ENCODE data around the gene NPPC.
"Not testable (repeated sequence)": the region's sequence is repeated elsewhere in the genome, so short reads cannot be mapped to it uniquely, and the experiment has no call there.

The NPPC gene

GRCh38 chr2:231925303-231926179, 655 bp downstream of the NPPC start:
- intact Hi-C loops (cut with DNase I), result loop anchor here (5.0 kb wide), 2 partner anchors 217 to 402 kb away; no protein-coding TSS in a partner anchor
- DNase-seq, result peak; percentile 62 to 93 (median 85)

- DNase-seq, result no peak
Measured at GRCh38 chr2:231924889-231925275, 1.3 kb downstream of the NPPC start.

DNA sequence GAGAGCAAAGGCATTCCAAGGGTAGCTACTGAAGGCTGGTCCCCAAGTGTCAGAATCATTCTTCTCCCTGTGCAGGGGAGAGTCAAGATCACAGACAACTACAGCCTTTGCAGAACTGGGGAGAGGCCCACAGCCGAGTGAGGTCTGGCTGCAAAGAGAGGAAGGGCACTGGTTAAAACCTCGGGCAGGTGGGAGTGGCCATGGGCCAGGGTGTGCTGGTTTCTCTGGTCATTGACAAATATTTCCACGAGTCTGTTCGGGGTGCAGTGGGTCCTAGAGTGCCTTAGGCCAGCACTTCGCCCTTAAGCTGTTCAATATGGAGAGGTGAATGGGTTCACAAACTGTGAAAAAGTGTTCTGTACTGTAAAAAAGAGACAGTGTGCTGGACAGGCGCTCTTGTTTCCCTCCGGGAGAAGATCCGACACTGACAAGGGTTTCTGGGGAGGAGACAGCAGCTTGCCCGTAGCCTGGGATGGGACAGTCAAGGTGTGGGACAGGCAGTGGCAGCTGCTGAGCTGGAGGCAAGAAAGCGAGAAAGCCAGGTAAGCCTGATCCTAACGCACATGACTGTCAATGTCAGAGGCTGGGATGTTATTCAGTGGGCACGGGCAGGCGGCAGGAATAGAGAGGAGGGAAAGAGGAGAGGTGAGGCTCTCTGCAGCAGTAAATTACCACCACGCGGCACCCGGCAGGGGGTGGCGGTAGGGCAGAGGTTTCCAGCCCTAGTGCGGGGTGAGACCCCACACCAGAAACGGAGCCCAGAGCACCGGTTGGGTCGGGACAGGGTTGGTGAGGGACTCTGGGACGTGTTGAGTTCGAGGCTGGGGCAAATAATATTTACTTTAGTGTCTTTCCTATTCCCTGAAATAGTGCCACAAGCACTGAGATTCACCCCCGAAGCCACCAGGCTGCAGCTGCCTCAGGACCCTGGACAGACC, 2.0 kb downstream of the NPPC start:
- intact Hi-C loops (cut with DNase I), result no loop called here
- no peak for DNase-seq

More at GRCh38 chr2:231924889-231925275, 1.3 kb downstream of the NPPC start:
- intact Hi-C loops (cut with DNase I), result loop anchor here (5.0 kb wide), 2 partner anchors 217 to 402 kb away; no protein-coding TSS in a partner anchor

DNA sequence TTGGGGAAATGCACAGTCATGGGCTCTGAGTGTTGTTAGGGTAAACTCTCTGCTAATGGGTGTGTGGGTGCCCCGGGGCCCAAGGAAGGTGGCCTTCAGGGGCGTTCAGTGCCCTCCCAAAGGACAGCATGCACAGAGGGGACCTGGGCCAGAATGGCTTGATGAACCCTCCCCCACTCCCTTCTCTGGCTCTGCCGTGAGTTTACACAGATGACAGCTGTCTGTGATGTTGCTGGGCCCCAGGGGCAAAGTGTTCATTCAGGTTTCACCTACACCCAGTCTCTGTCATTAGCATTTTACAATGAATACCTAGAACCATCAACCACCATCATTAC, 3.2 kb downstream of the NPPC start:
- no peak for DNase-seq

GRCh38 chr2:231922311-231923009, 3.7 kb downstream of the NPPC start:
- DNase-seq, result no peak
- intact Hi-C loops (cut with DNase I), result no loop called here

More for the DNA sequence above, 3.2 kb downstream of the NPPC start:
- intact Hi-C loops (cut with DNase I), result no loop called here

DNA sequence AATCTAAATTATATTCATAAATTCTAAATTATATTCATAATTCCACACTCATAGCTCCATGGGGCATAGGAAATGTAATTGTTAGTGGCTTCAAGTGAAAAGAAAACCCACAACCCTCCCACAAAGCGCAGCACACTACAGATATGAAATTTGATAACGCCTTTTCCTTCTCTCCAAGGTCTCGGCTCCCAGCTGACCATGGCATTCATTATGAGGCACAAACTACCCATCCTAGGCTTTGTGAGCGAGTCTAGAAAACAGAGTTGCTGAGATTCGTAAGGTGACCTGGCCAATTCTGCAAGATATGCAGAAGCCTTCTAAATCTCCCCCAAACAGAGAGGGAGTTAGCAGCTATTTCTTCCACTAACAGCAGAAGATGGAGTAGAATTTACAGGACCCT, 5.4 kb downstream of the NPPC start:
- DNase-seq, result no peak
- intact Hi-C loops (cut with DNase I), result no loop called here

- intact Hi-C loops (cut with DNase I), result no loop called here
- DNase-seq, result peak in 1 of 42 donors; percentile 3
Measured at GRCh38 chr2:231920366-231920765, 5.8 kb downstream of the NPPC start.

DNA sequence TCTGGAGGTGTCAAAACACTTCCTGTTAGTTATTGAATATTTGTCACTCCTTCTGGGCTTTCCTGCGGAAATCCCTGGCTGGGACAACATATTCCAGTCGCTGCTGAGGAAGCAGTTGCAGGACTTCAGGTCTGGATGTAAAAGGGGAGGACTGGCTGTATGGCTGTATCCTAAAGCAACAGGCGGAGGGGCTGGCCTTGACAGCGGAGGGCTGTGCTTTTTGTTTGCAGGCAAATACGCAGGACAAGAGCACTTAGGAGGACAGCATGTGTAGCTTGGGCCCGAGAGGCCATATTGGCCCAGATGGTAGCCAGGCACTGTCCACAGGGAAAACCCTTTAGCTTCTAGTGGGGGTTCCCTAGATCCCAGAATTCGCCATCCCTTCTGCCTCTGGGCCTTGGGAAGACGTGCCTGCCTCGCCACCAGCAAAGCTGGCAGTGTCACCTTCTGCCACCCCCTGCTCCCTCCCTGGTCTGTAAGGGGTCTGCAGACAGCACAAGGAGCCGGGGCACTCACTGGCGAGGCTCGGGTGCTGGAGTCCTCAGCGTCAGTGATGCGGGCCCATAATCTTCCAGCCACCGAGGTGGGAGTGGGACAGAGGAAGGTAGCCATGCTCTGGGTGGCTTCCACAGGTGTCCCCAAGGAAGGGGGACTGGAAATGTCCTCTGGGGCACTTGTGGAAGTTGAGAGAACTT, 6.7 kb downstream of the NPPC start:
- DNase-seq, result peak in 1 of 42 donors; percentile 0
- intact Hi-C loops (cut with DNase I), result no loop called here

- DNase-seq, result no peak
- intact Hi-C loops (cut with DNase I), result no loop called here
Measured at GRCh38 chr2:231918501-231919330, 7.5 kb downstream of the NPPC start.

DNA sequence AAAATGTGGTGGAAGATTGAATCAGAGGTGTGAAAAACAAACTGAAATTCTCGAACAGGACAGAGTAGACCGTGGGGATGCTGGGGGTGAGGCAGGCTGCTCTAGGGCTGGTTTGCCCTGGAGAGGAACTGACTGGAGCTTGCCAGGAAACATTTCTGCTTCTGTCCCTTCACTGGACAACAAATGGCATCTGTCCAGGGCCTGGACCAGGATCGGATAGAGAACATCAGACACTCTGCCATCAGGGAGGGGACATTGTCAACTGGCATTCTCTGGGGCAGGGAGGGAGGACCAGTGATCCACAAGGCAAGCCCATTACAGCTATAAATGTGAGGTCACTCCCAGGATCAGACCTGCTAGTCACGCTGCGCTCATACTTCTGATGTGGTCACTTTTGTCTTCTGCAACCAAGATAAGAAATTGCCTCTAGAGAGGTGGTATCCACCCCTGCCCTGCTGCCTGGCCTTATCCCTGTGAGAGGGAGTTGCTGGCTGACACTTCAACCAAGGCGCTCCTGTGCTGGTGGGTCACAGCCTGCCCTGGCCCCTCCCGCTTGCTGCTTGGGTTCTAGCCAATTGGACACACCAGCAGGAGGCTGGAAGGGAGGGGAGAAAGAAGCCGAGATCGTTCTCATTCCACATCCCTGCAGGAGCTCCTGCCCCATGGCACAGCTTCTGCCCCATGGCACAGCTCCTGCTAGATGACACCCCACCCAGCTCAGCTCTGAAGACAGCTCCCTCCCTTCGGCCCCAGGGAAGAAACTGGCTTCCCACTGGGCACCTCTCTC, 8.7 kb downstream of the NPPC start:
- intact Hi-C loops (cut with DNase I), result no loop called here
- DNase-seq, result peak in 37 of 42 donors; percentile 17 to 79 (median 58)

DNA sequence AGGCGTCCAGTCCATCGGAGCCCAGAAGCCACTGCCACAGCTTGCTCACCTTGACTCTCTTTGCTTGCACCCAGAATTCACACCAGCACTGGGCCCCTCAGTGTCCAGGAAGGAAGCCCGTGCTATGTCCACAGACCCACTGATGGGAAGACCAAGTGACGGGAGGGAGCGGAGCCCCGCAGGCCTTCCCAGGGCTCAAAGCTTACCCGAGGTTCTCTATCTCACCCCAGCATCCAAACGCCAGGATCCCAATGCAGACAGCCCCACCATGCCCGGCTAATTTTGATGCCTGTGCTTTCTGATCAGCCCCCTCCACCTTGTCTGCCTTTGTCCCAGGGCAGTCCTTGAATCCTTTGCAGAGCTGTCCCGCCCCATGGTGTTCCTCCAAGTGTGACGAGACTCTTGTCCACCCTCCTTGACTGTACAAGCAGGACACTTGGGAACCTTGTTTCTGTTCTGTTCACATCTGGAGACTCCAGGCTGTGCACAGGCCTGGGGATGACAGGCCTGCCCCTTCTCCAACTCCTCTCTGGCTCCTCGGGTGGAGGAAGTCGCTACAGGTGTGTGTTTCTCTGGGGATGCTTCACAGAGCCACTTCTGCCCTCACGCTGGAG, 12.0 kb downstream of the NPPC start:
- DNase-seq, result no peak
- intact Hi-C loops (cut with DNase I), result no loop called here

DNA sequence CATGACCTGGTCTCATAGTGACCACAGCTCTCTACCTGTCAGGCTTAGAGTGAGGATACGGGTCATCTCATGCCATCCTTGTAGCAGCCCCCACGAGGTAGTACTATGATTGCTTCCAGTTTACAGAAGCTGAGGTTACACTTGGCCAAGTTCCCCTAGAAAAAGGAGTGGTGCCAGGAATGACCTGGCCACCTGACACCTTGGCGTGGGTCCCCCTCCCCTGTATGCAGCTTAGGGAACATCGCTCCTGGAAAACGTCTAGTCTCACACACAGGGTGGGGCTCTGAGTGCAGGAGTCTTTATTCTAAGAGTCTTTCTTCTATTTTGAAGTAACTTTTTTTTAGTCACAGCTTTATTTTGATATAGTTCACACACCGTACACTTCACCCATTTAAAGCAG, 14.8 kb downstream of the NPPC start:
- DNase-seq, result no peak
- intact Hi-C loops (cut with DNase I), result no loop called here

GRCh38 chr2:231910771-231911170, 15.4 kb downstream of the NPPC start:
- intact Hi-C loops (cut with DNase I), result no loop called here
- no peak for DNase-seq

DNA sequence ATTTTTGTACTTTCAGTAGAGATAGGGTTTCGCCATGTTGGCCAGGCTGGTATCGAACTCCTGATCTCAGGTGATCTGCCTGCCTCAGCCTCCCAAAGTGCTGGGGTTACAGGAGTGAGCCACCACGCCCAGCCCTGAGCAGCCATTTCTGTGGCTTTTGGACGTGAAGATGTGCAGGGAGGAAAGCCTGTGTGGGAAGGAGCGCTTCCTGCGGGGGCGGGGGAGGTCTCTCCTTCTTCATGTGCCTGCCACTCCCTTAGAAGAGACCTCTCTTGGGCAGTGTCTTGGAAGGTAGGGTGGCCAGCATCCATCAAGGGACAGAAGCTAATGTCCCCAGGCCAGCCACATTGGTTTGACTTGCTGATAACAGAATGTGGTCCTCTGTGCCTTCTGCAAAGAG, 16.0 kb downstream of the NPPC start:
- DNase-seq; intact Hi-C loops (cut with DNase I): not testable (repeated sequence)

GRCh38 chr2:231909631-231910030, 16.6 kb downstream of the NPPC start:
- DNase-seq, result no peak
- intact Hi-C loops (cut with DNase I), result loop anchor here (5.0 to 10.0 kb wide), 3 partner anchors 418 to 615 kb away; partner anchors contain the start of genes CHRND and PRSS56

DNA sequence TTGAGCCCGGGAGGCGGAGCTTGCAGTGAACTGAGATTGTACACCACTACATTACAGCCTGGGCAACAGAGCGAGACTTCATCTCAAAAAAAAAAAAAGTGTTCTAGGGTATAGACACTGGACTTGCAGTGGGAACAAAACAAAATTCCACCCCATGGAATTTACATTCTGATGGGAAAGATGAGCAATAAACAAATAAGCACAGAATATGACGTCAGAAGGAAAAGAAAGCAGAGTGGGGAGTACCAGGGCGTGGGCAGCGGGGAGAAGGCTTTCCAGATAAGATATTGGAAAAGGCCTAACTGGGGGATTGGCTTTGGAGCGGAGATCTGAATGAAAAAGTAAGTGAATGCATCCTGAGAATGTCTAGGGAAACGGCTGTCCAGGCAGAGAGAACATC, 17.6 kb downstream of the NPPC start:
- intact Hi-C loops (cut with DNase I), result loop anchor here (5.0 to 10.0 kb wide), 3 partner anchors 419 to 616 kb away; partner anchors contain the start of genes CHRND and PRSS56
- DNase-seq, result no peak

Data from head of caudate nucleus (tissue), 42 donors.